ENCODE measurements around the gene TLR2. TPM values are rescaled to one million over a fixed set of nuclear protein-coding genes. Genes with fewer than 3 reads are reported as not detected.
A peak's percentile ranks its signal among the peaks of the same experiment; 100 is the strongest.

The TLR2 gene
- total RNA-seq, 1 experiment from 2014 or later, result 1.7 TPM

DNA sequence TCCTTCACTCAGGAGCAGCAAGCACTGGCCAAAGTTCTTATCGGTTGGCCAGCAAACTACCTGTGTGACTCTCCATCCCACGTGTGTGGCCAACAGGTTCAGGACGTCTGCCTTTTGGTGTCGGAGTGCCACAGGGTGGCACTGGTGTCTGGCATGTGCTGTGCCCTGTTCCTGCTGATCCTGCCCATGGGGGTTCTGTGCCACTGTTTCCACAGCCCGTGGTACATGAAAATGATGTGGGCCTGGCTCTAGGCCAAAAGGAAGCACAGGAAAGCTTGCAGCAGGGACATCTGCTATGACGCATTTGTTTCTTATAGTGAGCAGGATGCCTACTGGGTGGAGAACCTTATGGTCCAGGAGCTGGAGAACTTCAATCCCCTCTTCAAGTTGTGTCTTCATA, 4.6 kb upstream of the TLR2 start (continued):
- no peak for TF ChIP-seq CBFB (CRISPR knock-in tag; IDR thresholded peaks at IDR 0.05; ENCODE audit: low read depth)
- TF ChIP-seq, protein P1, sequence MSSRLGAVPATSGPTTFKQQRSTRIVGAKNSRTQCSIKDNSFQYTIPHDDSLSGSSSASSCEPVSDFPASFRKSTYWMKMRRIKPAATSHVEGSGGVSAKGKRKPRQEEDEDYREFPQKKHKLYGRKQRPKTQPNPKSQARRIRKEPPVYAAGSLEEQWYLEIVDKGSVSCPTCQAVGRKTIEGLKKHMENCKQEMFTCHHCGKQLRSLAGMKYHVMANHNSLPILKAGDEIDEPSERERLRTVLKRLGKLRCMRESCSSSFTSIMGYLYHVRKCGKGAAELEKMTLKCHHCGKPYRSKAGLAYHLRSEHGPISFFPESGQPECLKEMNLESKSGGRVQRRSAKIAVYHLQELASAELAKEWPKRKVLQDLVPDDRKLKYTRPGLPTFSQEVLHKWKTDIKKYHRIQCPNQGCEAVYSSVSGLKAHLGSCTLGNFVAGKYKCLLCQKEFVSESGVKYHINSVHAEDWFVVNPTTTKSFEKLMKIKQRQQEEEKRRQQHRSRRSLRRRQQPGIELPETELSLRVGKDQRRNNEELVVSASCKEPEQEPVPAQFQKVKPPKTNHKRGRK (CRISPR knock-in tag; IDR thresholded peaks at IDR 0.05; ENCODE audit: borderline replicate concordance), result no peak
- TF ChIP-seq, protein P2, sequence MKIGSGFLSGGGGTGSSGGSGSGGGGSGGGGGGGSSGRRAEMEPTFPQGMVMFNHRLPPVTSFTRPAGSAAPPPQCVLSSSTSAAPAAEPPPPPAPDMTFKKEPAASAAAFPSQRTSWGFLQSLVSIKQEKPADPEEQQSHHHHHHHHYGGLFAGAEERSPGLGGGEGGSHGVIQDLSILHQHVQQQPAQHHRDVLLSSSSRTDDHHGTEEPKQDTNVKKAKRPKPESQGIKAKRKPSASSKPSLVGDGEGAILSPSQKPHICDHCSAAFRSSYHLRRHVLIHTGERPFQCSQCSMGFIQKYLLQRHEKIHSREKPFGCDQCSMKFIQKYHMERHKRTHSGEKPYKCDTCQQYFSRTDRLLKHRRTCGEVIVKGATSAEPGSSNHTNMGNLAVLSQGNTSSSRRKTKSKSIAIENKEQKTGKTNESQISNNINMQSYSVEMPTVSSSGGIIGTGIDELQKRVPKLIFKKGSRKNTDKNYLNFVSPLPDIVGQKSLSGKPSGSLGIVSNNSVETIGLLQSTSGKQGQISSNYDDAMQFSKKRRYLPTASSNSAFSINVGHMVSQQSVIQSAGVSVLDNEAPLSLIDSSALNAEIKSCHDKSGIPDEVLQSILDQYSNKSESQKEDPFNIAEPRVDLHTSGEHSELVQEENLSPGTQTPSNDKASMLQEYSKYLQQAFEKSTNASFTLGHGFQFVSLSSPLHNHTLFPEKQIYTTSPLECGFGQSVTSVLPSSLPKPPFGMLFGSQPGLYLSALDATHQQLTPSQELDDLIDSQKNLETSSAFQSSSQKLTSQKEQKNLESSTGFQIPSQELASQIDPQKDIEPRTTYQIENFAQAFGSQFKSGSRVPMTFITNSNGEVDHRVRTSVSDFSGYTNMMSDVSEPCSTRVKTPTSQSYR (CRISPR knock-in tag; IDR thresholded peaks at IDR 0.05), result no peak
- TF ChIP-seq, protein P3, sequence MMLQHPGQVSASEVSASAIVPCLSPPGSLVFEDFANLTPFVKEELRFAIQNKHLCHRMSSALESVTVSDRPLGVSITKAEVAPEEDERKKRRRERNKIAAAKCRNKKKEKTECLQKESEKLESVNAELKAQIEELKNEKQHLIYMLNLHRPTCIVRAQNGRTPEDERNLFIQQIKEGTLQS (CRISPR knock-in tag; conservative IDR thresholded peaks at IDR 0.05), result no peak
- TF ChIP-seq ZNF219 (CRISPR knock-in tag; IDR thresholded peaks at IDR 0.05; ENCODE audit: borderline replicate concordance), result no peak
- TF ChIP-seq TEAD4 (CRISPR knock-in tag; IDR thresholded peaks at IDR 0.05), result no peak
- TF ChIP-seq SMAD3 (CRISPR knock-in tag; IDR thresholded peaks at IDR 0.05; ENCODE audit: borderline replicate concordance), result no peak
- TF ChIP-seq, protein P4, sequence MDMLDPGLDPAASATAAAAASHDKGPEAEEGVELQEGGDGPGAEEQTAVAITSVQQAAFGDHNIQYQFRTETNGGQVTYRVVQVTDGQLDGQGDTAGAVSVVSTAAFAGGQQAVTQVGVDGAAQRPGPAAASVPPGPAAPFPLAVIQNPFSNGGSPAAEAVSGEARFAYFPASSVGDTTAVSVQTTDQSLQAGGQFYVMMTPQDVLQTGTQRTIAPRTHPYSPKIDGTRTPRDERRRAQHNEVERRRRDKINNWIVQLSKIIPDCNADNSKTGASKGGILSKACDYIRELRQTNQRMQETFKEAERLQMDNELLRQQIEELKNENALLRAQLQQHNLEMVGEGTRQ (CRISPR knock-in tag; IDR thresholded peaks at IDR 0.05), result no peak

DNA sequence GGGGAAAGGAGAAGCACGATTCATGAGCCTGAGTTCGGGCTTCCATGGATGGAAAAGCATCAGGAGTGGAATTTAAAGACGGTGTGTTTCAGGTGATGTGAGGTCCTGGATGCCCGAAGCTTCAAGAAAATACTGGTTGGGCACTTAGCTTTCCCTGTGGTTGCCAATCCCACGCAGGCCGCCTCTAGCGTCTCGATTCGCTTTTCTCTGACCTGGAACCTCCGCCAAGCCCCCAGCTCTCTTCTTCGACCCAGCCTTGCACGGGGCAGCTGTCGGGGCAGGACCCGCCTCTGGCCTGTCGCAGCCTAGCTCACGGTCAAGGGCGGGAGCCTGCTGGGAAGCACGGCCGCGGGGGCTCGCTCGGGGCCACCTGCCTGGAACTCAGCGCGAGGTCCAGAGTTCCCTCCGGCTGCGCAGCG, 308 bp upstream of the TLR2 start:
- H3K4me1 Mint-ChIP-seq, result peaks cover 11% of the 10 kb centered on the region
- H3K9me3 Mint-ChIP-seq, result peaks cover 33% of the 10 kb centered on the region
- H3K27me3 Mint-ChIP-seq (ENCODE audit: low read depth), result peaks cover 63% of the 10 kb centered on the region
- POLR2A ChIA-PET, result interaction anchor here (0.7 kb wide), 1 partner anchor 78 kb away, joined by 3 read pairs; no protein-coding TSS in a partner anchor
- H3K4me3 Mint-ChIP-seq, result peak overlapping the region; percentile 64
- H3K36me3 Mint-ChIP-seq, result peaks cover 23% of the 10 kb centered on the region
- H3K27ac Mint-ChIP-seq, result no peak overlapping the region
- CTCF ChIA-PET, result interaction anchor here (0.6 to 2.2 kb wide), 6 partner anchors 36 to 510 kb away, joined by 3 to 16 read pairs (median 4); partner anchors contain the start of gene TMEM131L
- peak; percentile 63 for DNase-seq (ENCODE audit: low spot score)
- ATAC-seq, result peak; percentile 67
- TF ChIP-seq, protein P5, sequence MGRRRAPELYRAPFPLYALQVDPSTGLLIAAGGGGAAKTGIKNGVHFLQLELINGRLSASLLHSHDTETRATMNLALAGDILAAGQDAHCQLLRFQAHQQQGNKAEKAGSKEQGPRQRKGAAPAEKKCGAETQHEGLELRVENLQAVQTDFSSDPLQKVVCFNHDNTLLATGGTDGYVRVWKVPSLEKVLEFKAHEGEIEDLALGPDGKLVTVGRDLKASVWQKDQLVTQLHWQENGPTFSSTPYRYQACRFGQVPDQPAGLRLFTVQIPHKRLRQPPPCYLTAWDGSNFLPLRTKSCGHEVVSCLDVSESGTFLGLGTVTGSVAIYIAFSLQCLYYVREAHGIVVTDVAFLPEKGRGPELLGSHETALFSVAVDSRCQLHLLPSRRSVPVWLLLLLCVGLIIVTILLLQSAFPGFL (CRISPR knock-in tag; IDR thresholded peaks at IDR 0.05; ENCODE audit: borderline replicate concordance), result no peak
- TF ChIP-seq ESRRA (CRISPR knock-in tag; IDR thresholded peaks at IDR 0.05; ENCODE audit: borderline replicate concordance), result peak; percentile 46; the same call in 1 of the 2 replicates
- TF ChIP-seq, protein P6, sequence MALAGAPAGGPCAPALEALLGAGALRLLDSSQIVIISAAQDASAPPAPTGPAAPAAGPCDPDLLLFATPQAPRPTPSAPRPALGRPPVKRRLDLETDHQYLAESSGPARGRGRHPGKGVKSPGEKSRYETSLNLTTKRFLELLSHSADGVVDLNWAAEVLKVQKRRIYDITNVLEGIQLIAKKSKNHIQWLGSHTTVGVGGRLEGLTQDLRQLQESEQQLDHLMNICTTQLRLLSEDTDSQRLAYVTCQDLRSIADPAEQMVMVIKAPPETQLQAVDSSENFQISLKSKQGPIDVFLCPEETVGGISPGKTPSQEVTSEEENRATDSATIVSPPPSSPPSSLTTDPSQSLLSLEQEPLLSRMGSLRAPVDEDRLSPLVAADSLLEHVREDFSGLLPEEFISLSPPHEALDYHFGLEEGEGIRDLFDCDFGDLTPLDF (CRISPR knock-in tag; IDR thresholded peaks at IDR 0.05), result peak; percentile 68; the same call in 1 of the 2 replicates
- TF ChIP-seq MYBL2 (CRISPR knock-in tag; IDR thresholded peaks at IDR 0.05), result peak; percentile 82; the same call in 1 of the 2 replicates
- TF ChIP-seq, protein P2 (CRISPR knock-in tag; IDR thresholded peaks at IDR 0.05), result peak; percentile 15; the same call in 1 of the 2 replicates
- TF ChIP-seq, protein P7, sequence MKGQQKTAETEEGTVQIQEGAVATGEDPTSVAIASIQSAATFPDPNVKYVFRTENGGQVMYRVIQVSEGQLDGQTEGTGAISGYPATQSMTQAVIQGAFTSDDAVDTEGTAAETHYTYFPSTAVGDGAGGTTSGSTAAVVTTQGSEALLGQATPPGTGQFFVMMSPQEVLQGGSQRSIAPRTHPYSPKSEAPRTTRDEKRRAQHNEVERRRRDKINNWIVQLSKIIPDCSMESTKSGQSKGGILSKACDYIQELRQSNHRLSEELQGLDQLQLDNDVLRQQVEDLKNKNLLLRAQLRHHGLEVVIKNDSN (CRISPR knock-in tag; IDR thresholded peaks at IDR 0.05), result peak; percentile 75; the same call in 1 of the 2 replicates
- 0 out of 2 replicates have a peak, but pooled peaks have one; percentile 21 for TF ChIP-seq TCF7 (CRISPR knock-in tag; IDR thresholded peaks at IDR 0.05; ENCODE audit: low read depth)
- TF ChIP-seq CREB1 (CRISPR knock-in tag; IDR thresholded peaks at IDR 0.05), result 0 out of 2 replicates have a peak, but pooled peaks have one; percentile 47
- 0 out of 2 replicates have a peak, but pooled peaks have one; percentile 47 for TF ChIP-seq JUN (CRISPR knock-in tag; IDR thresholded peaks at IDR 0.05)
- 0 out of 2 replicates have a peak, but pooled peaks have one; percentile 35 for TF ChIP-seq KAT7 (CRISPR knock-in tag; IDR thresholded peaks at IDR 0.05; ENCODE audit: borderline replicate concordance)
- peak; percentile 81; the same call in 1 of the 2 replicates for TF ChIP-seq NFE2L1 (CRISPR knock-in tag; IDR thresholded peaks at IDR 0.05)
- no peak for TF ChIP-seq NFYB (CRISPR knock-in tag; conservative IDR thresholded peaks at IDR 0.05; ENCODE audit: low read depth)
- TF ChIP-seq ZNF423 (CRISPR knock-in tag; IDR thresholded peaks at IDR 0.05), result peak; percentile 35; the same call in 1 of the 2 replicates
- peak; percentile 83 for TF ChIP-seq FOXP1 (CRISPR knock-in tag; IDR thresholded peaks at IDR 0.05; ENCODE audit: borderline replicate concordance)
- no peak for TF ChIP-seq EMX1 (CRISPR knock-in tag; IDR thresholded peaks at IDR 0.05)
- TF ChIP-seq, protein P8, sequence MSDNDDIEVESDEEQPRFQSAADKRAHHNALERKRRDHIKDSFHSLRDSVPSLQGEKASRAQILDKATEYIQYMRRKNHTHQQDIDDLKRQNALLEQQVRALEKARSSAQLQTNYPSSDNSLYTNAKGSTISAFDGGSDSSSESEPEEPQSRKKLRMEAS (CRISPR knock-in tag; IDR thresholded peaks at IDR 0.05), result peak; percentile 96

All from WTC11 (cell line).